Measurements from ENCODE around the gene BCAS3.
"Not testable (repeated sequence)": the region's sequence is repeated elsewhere in the genome, so short reads cannot be mapped to it uniquely, and the experiment has no call there.

BCAS3 gene

GRCh38 chr17:60747069-60747808 lies 69.6 kb downstream of the BCAS3 start:
- DNase-seq = no peak

- no peak for DNase-seq
These were observed 70.6 kb downstream of the BCAS3 start for GRCh38 chr17:60748204-60748603.

- DNase-seq = no peak
These were observed 71.4 kb downstream of the BCAS3 start for GRCh38 chr17:60749050-60749449.

- no peak for DNase-seq
These were observed 72.1 kb downstream of the BCAS3 start for GRCh38 chr17:60749708-60750107.

GRCh38 chr17:60750640-60751039 lies 73.0 kb downstream of the BCAS3 start:
- peak; percentile 6 to 65 (median 32) for DNase-seq

GRCh38 chr17:60751884-60752283 lies 74.2 kb downstream of the BCAS3 start:
- no peak for DNase-seq

- no peak for DNase-seq
These were observed 75.4 kb downstream of the BCAS3 start for GRCh38 chr17:60752873-60753577.

- DNase-seq = no peak
These were observed 76.5 kb downstream of the BCAS3 start for GRCh38 chr17:60754057-60754604.

- not testable (repeated sequence) for DNase-seq
These were observed 79.1 kb downstream of the BCAS3 start for GRCh38 chr17:60756798-60757197.

- no peak for DNase-seq
These were observed 79.8 kb downstream of the BCAS3 start for GRCh38 chr17:60757437-60757836.

- DNase-seq = no peak
These were observed 82.1 kb downstream of the BCAS3 start for GRCh38 chr17:60759756-60760155.

- not testable (repeated sequence) for DNase-seq
These were observed 83.7 kb downstream of the BCAS3 start for GRCh38 chr17:60761301-60761700.

GRCh38 chr17:60766778-60767190 lies 89.1 kb downstream of the BCAS3 start:
- no peak for DNase-seq

GRCh38 chr17:60767744-60768308 lies 90.2 kb downstream of the BCAS3 start:
- no peak for DNase-seq

GRCh38 chr17:60769327-60769726 lies 91.7 kb downstream of the BCAS3 start:
- DNase-seq = no peak

- DNase-seq = no peak
These were observed 93.3 kb downstream of the BCAS3 start for GRCh38 chr17:60770946-60771422.

GRCh38 chr17:60771621-60772020 lies 94.0 kb downstream of the BCAS3 start:
- not testable (repeated sequence) for DNase-seq

GRCh38 chr17:60773552-60773951 lies 95.9 kb downstream of the BCAS3 start:
- no peak for DNase-seq

- no peak for DNase-seq
These were observed 104.3 kb downstream of the BCAS3 start for GRCh38 chr17:60781880-60782412.

GRCh38 chr17:60782742-60783141 lies 105.1 kb downstream of the BCAS3 start:
- DNase-seq = no peak

- DNase-seq = no peak
These were observed 112.6 kb downstream of the BCAS3 start for GRCh38 chr17:60790205-60790604.

- peak; percentile 4 to 40 (median 22) for DNase-seq
These were observed 114.7 kb downstream of the BCAS3 start for GRCh38 chr17:60792250-60792898.

GRCh38 chr17:60798576-60798975 lies 120.9 kb downstream of the BCAS3 start:
- DNase-seq = no peak
